ENCODE measurements around the gene SH3TC1. TPM values are rescaled to one million over a fixed set of nuclear protein-coding genes. Genes with fewer than 3 reads are reported as not detected.

The SH3TC1 gene
- 20.2 TPM for total RNA-seq

GRCh38 chr4:8198906-8199593 lies at the start of gene SH3TC1:
TSS of gene SH3TC1 (plus strand) at chr4:8199290. CDS start at chr4:8205195, 5,905 bp downstream.
- DNase-seq = peak; percentile 87

GRCh38 chr4:8149664-8150063 lies 49.4 kb upstream of the SH3TC1 start:
- no peak for DNase-seq

GRCh38 chr4:8150152-8151090 lies 48.7 kb upstream of the SH3TC1 start:
- no peak for DNase-seq

GRCh38 chr4:8151165-8151650 lies 47.9 kb upstream of the SH3TC1 start:
- no peak for DNase-seq

- DNase-seq = no peak
These were observed 46.8 kb upstream of the SH3TC1 start for GRCh38 chr4:8152090-8152864.

- peak; percentile 45 for DNase-seq
These were observed 46.2 kb upstream of the SH3TC1 start for GRCh38 chr4:8152865-8153257.

GRCh38 chr4:8153441-8153840 lies 45.6 kb upstream of the SH3TC1 start:
- DNase-seq = no peak

GRCh38 chr4:8155048-8155447 lies 44.0 kb upstream of the SH3TC1 start:
- DNase-seq = no peak

- DNase-seq = no peak
These were observed 43.2 kb upstream of the SH3TC1 start for GRCh38 chr4:8155660-8156421.

GRCh38 chr4:8156617-8157016 lies 42.5 kb upstream of the SH3TC1 start:
- no peak for DNase-seq

- no peak for DNase-seq
These were observed 41.6 kb upstream of the SH3TC1 start for GRCh38 chr4:8157496-8157895.

- DNase-seq = no peak
These were observed 41.0 kb upstream of the SH3TC1 start for GRCh38 chr4:8157944-8158709.

- peak; percentile 99 for DNase-seq
These were observed 40.2 kb upstream of the SH3TC1 start, which contains the start of gene ABLIM2 for GRCh38 chr4:8158710-8159536. TSS of gene ABLIM2 (minus strand) at chr4:8158813. CDS start at chr4:8158689, 124 bp downstream.

GRCh38 chr4:8159537-8160232 lies 39.4 kb upstream of the SH3TC1 start:
- DNase-seq = no peak

- no peak for DNase-seq
These were observed 38.9 kb upstream of the SH3TC1 start for GRCh38 chr4:8160233-8160560.

- DNase-seq = no peak
These were observed 38.5 kb upstream of the SH3TC1 start for GRCh38 chr4:8160572-8160971.

- DNase-seq = no peak
These were observed 36.5 kb upstream of the SH3TC1 start for GRCh38 chr4:8162625-8163024.

- no peak for DNase-seq
These were observed 36.1 kb upstream of the SH3TC1 start for GRCh38 chr4:8163026-8163425.

GRCh38 chr4:8163436-8164193 lies 35.5 kb upstream of the SH3TC1 start:
- DNase-seq = no peak
